Right atrium auricular region (tissue), 2 donors: ENCODE results near the gene SCAI. TPM values are rescaled to one million over a fixed set of nuclear protein-coding genes. Genes with fewer than 3 reads are reported as not detected.

Source experiments
- DNase-seq: peaks from one replicate; pipeline ENCODE4 v3.0.0-alpha.2; 2019; ENCODE audit warnings: low spot score
- H3K27ac ChIP-seq, 2 donors: fragments of 200-600 bp; sonication (generic); 1 replicate in 1 of 2; 2 replicates in 1 of 2; pipeline ENCODE4 v1.5.1; 2016 to 2019
- H3K27me3 ChIP-seq, 2 donors: fragments of 200-600 bp; sonication (generic); one replicate each; pipeline versions ENCODE4 v1.5.1 to v1.6.0; 2017 to 2019
- H3K36me3 ChIP-seq: fragments of 200-600 bp; sonication (generic); one replicate; pipeline ENCODE4 v1.5.1; 2016
- H3K4me1 ChIP-seq, 2 donors: fragments of 200-600 bp; sonication (generic); one replicate each; pipeline versions ENCODE4 v1.5.1 to v1.6.0; 2017 to 2019
- H3K4me3 ChIP-seq, 2 donors: fragments of 200-600 bp; sonication (generic); 1 replicate in 1 of 2; 2 replicates in 1 of 2; pipeline ENCODE4 v1.5.1; 2017 to 2019; ENCODE audit warnings: mild to moderate bottlenecking in 1 of 2, moderate library complexity in 1 of 2
- H3K9me3 ChIP-seq, 2 donors: fragments of 200-600 bp; sonication (generic); one replicate each; pipeline ENCODE4 v1.5.1; 2019
- CTCF ChIP-seq, 2 donors: fragments of 200-600 bp; sonication (generic); IDR thresholded peaks; one replicate each; pipeline ENCODE4 v1.5.1; 2019; ENCODE audit warnings: antibody characterized with exemption in 2 of 2
- total RNA-seq, 2 donors: library from RNA; depleted of rRNA; stranded (reverse); fragments of >200 nt; gene quantifications; one replicate each; pipeline ENCODE4 v1.1.0, GENCODE V29; 2016

The SCAI gene
- total RNA-seq, 2 donors from 2014 or later = 4.0 to 5.3 TPM

GRCh38 chr9:125049212-125050049 lies 93.9 kb downstream of the SCAI start:
- no peak for TF ChIP-seq CTCF (IDR thresholded peaks at IDR 0.05)
- H3K27ac ChIP-seq = no peak overlapping the region
- H3K36me3 ChIP-seq = no peaks in the 10 kb centered on the region
- DNase-seq = no peak
- no peak overlapping the region for H3K4me3 ChIP-seq
- no peaks in the 10 kb centered on the region for H3K9me3 ChIP-seq
- no peaks in the 10 kb centered on the region for H3K4me1 ChIP-seq
- no peaks in the 10 kb centered on the region for H3K27me3 ChIP-seq

GRCh38 chr9:125043631-125044030 lies 99.7 kb downstream of the SCAI start:
- Histone ChIP-seq H3K4me3 (no peak overlapping the region), H3K36me3 (no peaks in the 10 kb centered on the region), H3K27ac (no peak overlapping the region), H3K9me3 (no peaks in the 10 kb centered on the region), H3K27me3 (no peaks in the 10 kb centered on the region), H3K4me1 (no peaks in the 10 kb centered on the region)
- DNase-seq = no peak
- TF ChIP-seq CTCF (IDR thresholded peaks at IDR 0.05) = no peak

GRCh38 chr9:125043148-125043547 lies 100.2 kb downstream of the SCAI start:
- TF ChIP-seq CTCF (IDR thresholded peaks at IDR 0.05) = no peak
- Histone ChIP-seq H3K4me1 (no peaks in the 10 kb centered on the region), H3K36me3 (no peaks in the 10 kb centered on the region), H3K9me3 (no peaks in the 10 kb centered on the region), H3K27ac (no peak overlapping the region), H3K4me3 (no peak overlapping the region), H3K27me3 (no peaks in the 10 kb centered on the region)
- no peak for DNase-seq

- no peak for DNase-seq
- TF ChIP-seq CTCF (IDR thresholded peaks at IDR 0.05) = no peak
- Histone ChIP-seq H3K9me3 (no peaks in the 10 kb centered on the region), H3K27me3 (no peaks in the 10 kb centered on the region), H3K36me3 (no peaks in the 10 kb centered on the region), H3K27ac (no peak overlapping the region), H3K4me3 (no peak overlapping the region), H3K4me1 (no peaks in the 10 kb centered on the region)
These were observed 105.2 kb downstream of the SCAI start for GRCh38 chr9:125038166-125038565.

- Histone ChIP-seq H3K27me3 (no peaks in the 10 kb centered on the region), H3K4me3 (no peak overlapping the region), H3K4me1 (no peaks in the 10 kb centered on the region), H3K27ac (no peak overlapping the region), H3K9me3 (no peaks in the 10 kb centered on the region), H3K36me3 (peaks cover 8% of the 10 kb centered on the region)
- no peak for TF ChIP-seq CTCF (IDR thresholded peaks at IDR 0.05)
- DNase-seq = no peak
These were observed 115.3 kb downstream of the SCAI start for GRCh38 chr9:125028041-125028440.

- peaks cover 8% of the 10 kb centered on the region for H3K36me3 ChIP-seq
- H3K27ac ChIP-seq = no peak overlapping the region
- no peaks in the 10 kb centered on the region for H3K27me3 ChIP-seq
- TF ChIP-seq CTCF (IDR thresholded peaks at IDR 0.05) = no peak
- H3K4me1 ChIP-seq = no peaks in the 10 kb centered on the region
- no peak for DNase-seq
- no peak overlapping the region for H3K4me3 ChIP-seq
- H3K9me3 ChIP-seq = no peaks in the 10 kb centered on the region
These were observed 118.4 kb downstream of the SCAI start for GRCh38 chr9:125024917-125025316.
